Mesenchymal stem cell (in vitro differentiated cells and primary cell): Measurements from ENCODE around the gene PRDM2.

Experiments used
- DNase-seq: peaks from one replicate; pipeline ENCODE4 v3.0.0-alpha.2; 2013
- H2AFZ ChIP-seq: one replicate; pipeline ENCODE4 v1.6.1; 2013; ENCODE audit warnings: low read depth, mild to moderate bottlenecking, control low read depth, inconsistent platforms, low read length, moderate library complexity
- H2AK5ac ChIP-seq: 2 replicates; pipeline ENCODE4 v1.6.1; 2013; ENCODE audit warnings: low read length, moderate library complexity, mild to moderate bottlenecking, inconsistent platforms; ENCODE audit not compliant: severe bottlenecking
- H2BK120ac ChIP-seq: one replicate; pipeline ENCODE4 v1.6.1; 2013; ENCODE audit warnings: low read depth, mild to moderate bottlenecking, inconsistent platforms, low read length, moderate library complexity
- H2BK12ac ChIP-seq, 2 experiments: one replicate each; pipeline ENCODE4 v1.6.1; 2013; ENCODE audit warnings: inconsistent platforms in 2 of 2, low read length in 2 of 2, mild to moderate bottlenecking in 2 of 2, moderate library complexity in 2 of 2, control low read depth in 1 of 2
- H2BK15ac ChIP-seq: one replicate; pipeline ENCODE4 v1.6.1; 2013; ENCODE audit warnings: mild to moderate bottlenecking, low read depth, inconsistent platforms; ENCODE audit not compliant: poor library complexity, severe bottlenecking
- H2BK5ac ChIP-seq: 2 replicates; pipeline ENCODE4 v1.6.1; 2013; ENCODE audit warnings: low read depth, mild to moderate bottlenecking, low read length, control low read depth, inconsistent platforms; ENCODE audit not compliant: poor library complexity, severe bottlenecking
- H3K14ac ChIP-seq, 2 experiments: one replicate each; pipeline ENCODE4 v1.6.1; 2013; ENCODE audit warnings: inconsistent platforms in 2 of 2, low read length in 2 of 2, control low read depth in 1 of 2, mild to moderate bottlenecking in 1 of 2, moderate library complexity in 1 of 2
- H3K18ac ChIP-seq, 2 experiments: one replicate each; pipeline ENCODE4 v1.6.1; 2013; ENCODE audit warnings: inconsistent platforms in 2 of 2, low read length in 2 of 2, control low read depth in 1 of 2, low read depth in 1 of 2, mild to moderate bottlenecking in 1 of 2
- H3K23ac ChIP-seq, 2 experiments: one replicate each; pipeline ENCODE4 v1.6.1; 2013; ENCODE audit warnings: inconsistent platforms in 2 of 2, low read length in 2 of 2, mild to moderate bottlenecking in 2 of 2, moderate library complexity in 2 of 2, control low read depth in 1 of 2
- H3K27ac ChIP-seq: 2 replicates; pipeline ENCODE4 v1.5.1; 2013; ENCODE audit warnings: mild to moderate bottlenecking, moderate library complexity, low read length, control low read depth, inconsistent platforms; ENCODE audit not compliant: poor library complexity, severe bottlenecking
- H3K27me3 ChIP-seq, 2 experiments: 2 replicates each; pipeline versions ENCODE4 v1.6.1 to v1.7.0; 2013; ENCODE audit warnings: low read length in 2 of 2, mild to moderate bottlenecking in 2 of 2, moderate library complexity in 2 of 2, control low read depth in 1 of 2, inconsistent platforms in 1 of 2; ENCODE audit not compliant: control insufficient read depth in 1 of 2, insufficient read depth in 1 of 2
- H3K36me3 ChIP-seq, 2 experiments: 2 replicates each; pipeline versions ENCODE4 v1.6.1 to v1.7.0; 2013; ENCODE audit warnings: low read length in 2 of 2, control low read depth in 1 of 2, inconsistent platforms in 1 of 2, low read depth in 1 of 2, mild to moderate bottlenecking in 1 of 2; ENCODE audit not compliant: insufficient read depth in 2 of 2, control insufficient read depth in 1 of 2
- H3K4ac ChIP-seq, 2 experiments: one replicate each; pipeline ENCODE4 v1.6.1; 2013; ENCODE audit warnings: inconsistent platforms in 2 of 2, low read length in 2 of 2, mild to moderate bottlenecking in 2 of 2, moderate library complexity in 2 of 2, control low read depth in 1 of 2, low read depth in 1 of 2
- H3K4me1 ChIP-seq: 2 replicates; pipeline ENCODE4 v1.6.1; 2013; ENCODE audit warnings: low read depth, low read length, control low read depth; ENCODE audit not compliant: control insufficient read depth, insufficient read depth
- H3K4me2 ChIP-seq: 2 replicates; pipeline ENCODE4 v1.6.1; 2013; ENCODE audit warnings: low read length, mild to moderate bottlenecking, inconsistent platforms; ENCODE audit not compliant: poor library complexity, severe bottlenecking
- H3K4me3 ChIP-seq, 2 experiments: 2 replicates each; pipeline versions ENCODE4 v1.5.1 to v1.7.0; 2013; ENCODE audit warnings: low read length in 2 of 2, mild to moderate bottlenecking in 2 of 2, control low read depth in 1 of 2, low read depth in 1 of 2; ENCODE audit not compliant: insufficient read depth in 1 of 2
- H3K79me1 ChIP-seq: replicated peaks from 2 replicates; pipeline ENCODE4 v1.6.1; 2013; ENCODE audit warnings: mild to moderate bottlenecking, control low read depth, low read length, inconsistent platforms; ENCODE audit not compliant: poor library complexity, severe bottlenecking
- H3K9ac ChIP-seq: 2 replicates; pipeline ENCODE4 v1.7.0; 2013; ENCODE audit warnings: mild to moderate bottlenecking, low read length, moderate library complexity
- H3K9me3 ChIP-seq: 2 replicates; pipeline ENCODE4 v1.7.0; 2013; ENCODE audit warnings: mild to moderate bottlenecking, low read length; ENCODE audit not compliant: control insufficient read depth
- H4K8ac ChIP-seq: one replicate; pipeline ENCODE4 v1.6.1; 2013; ENCODE audit warnings: inconsistent platforms, mild to moderate bottlenecking, low read length, moderate library complexity
- H4K91ac ChIP-seq: one replicate; pipeline ENCODE4 v1.6.1; 2013; ENCODE audit warnings: mild to moderate bottlenecking, low read length, inconsistent platforms
- WGBS: methylation state at CpG from one replicate; pipeline ENCODE4 v1.1.7; 2013; ENCODE audit warnings: mixed read lengths; 5-methylcytosine and 5-hydroxymethylcytosine counted together

Gene PRDM2

DNA sequence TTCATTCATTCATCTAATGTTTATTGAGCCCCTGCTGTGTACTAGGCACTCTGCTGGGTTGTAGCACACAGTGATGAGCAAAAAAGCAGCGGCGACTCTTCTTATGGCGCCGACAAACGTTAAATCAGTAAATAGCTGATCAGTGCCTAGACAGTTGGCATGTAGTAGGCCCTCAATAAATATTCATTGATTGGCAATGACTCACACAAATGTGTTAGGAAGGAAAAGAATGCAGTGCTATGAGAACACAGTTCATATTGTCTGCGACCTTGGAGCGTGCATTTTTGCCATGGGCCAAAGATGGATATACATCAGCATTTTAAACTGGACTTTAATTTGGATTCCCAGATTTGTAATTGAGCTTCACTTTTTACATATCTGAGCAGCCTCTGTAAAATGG lies 52.0 kb downstream of the PRDM2 start:
- Histone ChIP-seq H2AK5ac (no peak overlapping the region), H3K79me1 (no peaks in the 10 kb centered on the region), H2BK15ac (no peak overlapping the region), H3K4me2 (peak overlapping the region; percentile 31), H3K4me3 (peak overlapping the region in 1 of 2 experiments; percentile 94), H4K8ac (no peak overlapping the region), H4K91ac (no peak overlapping the region), H3K9me3 (no peaks in the 10 kb centered on the region), H3K27me3 (no peaks in the 10 kb centered on the region), H3K27ac (no peak overlapping the region), H2BK5ac (no peak overlapping the region), H3K23ac (no peak overlapping the region), H2BK120ac (no peak overlapping the region), H2AFZ (no peak overlapping the region), H3K36me3 (peaks cover 5 to 13% of the 10 kb centered on the region in 2 experiments), H3K4ac (no peak overlapping the region), H3K14ac (no peak overlapping the region), H3K18ac (no peak overlapping the region), H3K9ac (peak overlapping the region; percentile 97), H3K4me1 (peaks cover 6% of the 10 kb centered on the region), H2BK12ac (no peak overlapping the region)
- no peak for DNase-seq
- 83% methylated on average over 7 of the region's 7 CpGs for WGBS

DNA sequence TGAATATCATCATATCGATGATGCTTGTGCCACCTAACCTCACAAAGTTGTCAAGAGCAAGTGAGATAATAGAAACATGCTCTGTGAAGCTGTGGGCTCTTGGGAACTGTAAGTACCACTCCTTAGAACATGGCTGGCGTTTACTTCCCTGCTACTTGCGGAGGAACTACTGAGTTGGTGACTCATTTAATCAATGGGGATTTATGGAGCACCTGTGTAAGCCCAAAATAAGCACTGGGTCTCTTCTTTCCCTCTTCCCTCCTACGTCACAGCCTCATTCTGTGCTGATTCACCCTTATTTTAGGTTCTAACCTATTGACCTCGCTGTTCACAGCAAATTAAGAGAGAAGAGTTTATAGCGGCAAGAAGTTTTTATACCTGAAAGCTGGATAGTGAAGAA lies 52.9 kb downstream of the PRDM2 start:
- no peak overlapping the region for H2BK5ac ChIP-seq
- H2BK120ac ChIP-seq = no peak overlapping the region
- H2AFZ ChIP-seq = no peak overlapping the region
- no peak overlapping the region for H3K27ac ChIP-seq
- H3K79me1 ChIP-seq = no peaks in the 10 kb centered on the region
- H4K91ac ChIP-seq = no peak overlapping the region
- H3K4me1 ChIP-seq = peaks cover 6% of the 10 kb centered on the region
- no peak overlapping the region for H3K14ac ChIP-seq
- no peak overlapping the region for H2BK15ac ChIP-seq
- no peak overlapping the region for H3K23ac ChIP-seq
- no peak overlapping the region for H3K9ac ChIP-seq
- H4K8ac ChIP-seq = no peak overlapping the region
- H3K9me3 ChIP-seq = no peaks in the 10 kb centered on the region
- no peak overlapping the region for H3K4ac ChIP-seq
- no peak overlapping the region for H3K4me3 ChIP-seq
- WGBS = 94% methylated on average over 5 of the region's 6 CpGs
- H3K18ac ChIP-seq = no peak overlapping the region
- no peak overlapping the region for H3K4me2 ChIP-seq
- no peak overlapping the region for H2BK12ac ChIP-seq
- no peak for DNase-seq
- no peak overlapping the region for H2AK5ac ChIP-seq
- H3K36me3 ChIP-seq = peaks cover 5 to 13% of the 10 kb centered on the region in 2 experiments
- H3K27me3 ChIP-seq = no peaks in the 10 kb centered on the region

DNA sequence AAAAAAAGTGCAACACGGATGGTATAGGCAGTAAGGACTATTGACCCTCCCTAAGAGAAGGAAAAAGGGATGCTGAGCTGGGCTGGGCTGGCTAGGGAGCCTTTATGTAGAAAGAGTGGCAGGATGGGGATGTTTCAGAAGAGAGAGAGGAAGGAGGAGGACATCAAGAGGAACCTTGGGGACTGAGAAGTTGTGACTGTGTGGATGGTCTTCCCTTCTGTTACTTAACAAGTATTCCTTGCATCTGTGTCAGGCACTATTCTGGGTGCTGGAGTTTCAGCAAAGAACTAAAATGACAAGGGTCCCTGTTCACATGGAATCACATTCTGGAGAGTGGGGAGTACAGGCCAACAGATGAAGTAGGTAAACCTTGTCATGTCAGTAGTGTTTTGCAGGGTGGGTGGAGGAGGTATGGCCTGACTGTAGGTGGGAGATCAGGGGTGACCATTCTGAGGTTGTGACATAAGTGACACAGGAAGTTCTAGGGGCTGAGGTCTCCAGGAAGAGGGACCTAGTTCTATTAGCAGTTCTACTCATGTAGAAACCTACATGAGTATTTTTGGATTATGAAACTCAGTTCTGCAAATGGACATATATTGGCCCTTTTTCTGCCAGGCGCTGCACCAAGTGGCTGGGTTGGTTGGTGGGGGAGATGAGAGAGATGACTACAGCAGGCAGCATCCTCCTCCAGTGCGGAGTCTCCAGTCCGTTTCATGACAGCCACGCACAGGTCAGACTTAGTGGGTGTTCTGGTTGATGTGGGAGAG lies 53.8 kb downstream of the PRDM2 start:
- H3K9me3 ChIP-seq = no peaks in the 10 kb centered on the region
- no peak overlapping the region for H2AK5ac ChIP-seq
- 99% methylated on average over 4 of the region's 5 CpGs for WGBS
- H3K9ac ChIP-seq = no peak overlapping the region
- no peak overlapping the region for H2BK5ac ChIP-seq
- no peak overlapping the region for H3K27ac ChIP-seq
- H2BK15ac ChIP-seq = no peak overlapping the region
- no peak overlapping the region for H3K18ac ChIP-seq
- no peak overlapping the region for H3K23ac ChIP-seq
- no peak overlapping the region for H4K91ac ChIP-seq
- H4K8ac ChIP-seq = no peak overlapping the region
- no peak overlapping the region for H3K4me2 ChIP-seq
- peaks cover 6% of the 10 kb centered on the region for H3K4me1 ChIP-seq
- no peak overlapping the region for H3K4me3 ChIP-seq
- no peak overlapping the region for H2BK12ac ChIP-seq
- no peak for DNase-seq
- no peak overlapping the region for H2AFZ ChIP-seq
- H3K4ac ChIP-seq = no peak overlapping the region
- H2BK120ac ChIP-seq = no peak overlapping the region
- peaks cover 5 to 13% of the 10 kb centered on the region in 2 experiments for H3K36me3 ChIP-seq
- no peak overlapping the region for H3K14ac ChIP-seq
- no peaks in the 10 kb centered on the region for H3K27me3 ChIP-seq
- H3K79me1 ChIP-seq = no peaks in the 10 kb centered on the region

DNA sequence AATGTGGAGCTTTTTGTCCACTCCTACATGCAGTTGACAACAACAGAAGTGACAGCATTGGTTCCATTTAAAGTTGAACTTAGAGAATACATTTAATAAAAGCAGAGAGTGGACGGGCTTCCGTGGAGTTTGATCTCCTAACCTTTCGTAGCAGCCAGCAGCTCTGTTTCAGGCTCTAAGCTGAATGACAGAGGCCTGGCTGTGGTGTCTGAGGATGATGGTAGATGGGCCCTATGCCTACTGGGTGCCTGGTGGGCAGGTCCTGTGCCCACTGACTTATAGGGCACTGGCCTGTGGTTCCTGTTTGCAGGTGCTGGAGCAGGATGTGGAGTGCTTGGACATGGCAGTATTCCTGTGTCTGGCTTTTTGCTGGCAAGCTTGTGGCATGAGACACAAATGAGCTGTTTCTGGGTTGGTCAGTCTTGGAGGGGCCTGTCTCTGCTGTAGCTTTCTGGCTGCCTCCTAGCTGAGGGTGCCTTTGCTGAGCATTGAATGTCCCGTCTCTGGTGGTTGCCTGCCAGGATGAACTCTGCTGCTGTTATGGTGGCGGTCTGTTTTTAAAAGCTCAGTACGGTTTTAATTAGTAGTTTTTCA lies 54.6 kb downstream of the PRDM2 start:
- Histone ChIP-seq H4K8ac (peak overlapping the region; percentile 10), H4K91ac (no peak overlapping the region), H3K79me1 (no peaks in the 10 kb centered on the region), H2BK12ac (no peak overlapping the region), H3K23ac (peak overlapping the region in 1 of 2 experiments; percentile 34), H3K27me3 (no peaks in the 10 kb centered on the region), H3K9me3 (no peaks in the 10 kb centered on the region), H3K4me3 (peak overlapping the region in 1 of 2 experiments; percentile 1), H2AFZ (no peak overlapping the region), H3K4me2 (no peak overlapping the region), H3K36me3 (peaks cover 5 to 13% of the 10 kb centered on the region in 2 experiments), H3K18ac (peak overlapping the region in 1 of 2 experiments; percentile 35), H3K14ac (no peak overlapping the region), H2BK5ac (no peak overlapping the region), H2BK15ac (no peak overlapping the region), H3K4me1 (peaks cover 6% of the 10 kb centered on the region), H3K9ac (peak overlapping the region; percentile 35), H2AK5ac (no peak overlapping the region), H3K27ac (no peak overlapping the region), H3K4ac (no peak overlapping the region), H2BK120ac (no peak overlapping the region)
- WGBS = 96% methylated on average over 6 of the region's 6 CpGs
- no peak for DNase-seq
